Ectodermal cell (in vitro differentiated cells): ENCODE results near the gene ERC1.
"Not testable (repeated sequence)": the region's sequence is repeated elsewhere in the genome, so short reads cannot be mapped to it uniquely, and the experiment has no call there.

ENCODE experiments used
- H3K27ac ChIP-seq: 2 replicates; pipeline ENCODE4 v1.7.0; 2013; ENCODE audit warnings: mild to moderate bottlenecking, low read depth, low read length; ENCODE audit not compliant: insufficient read depth, poor library complexity, severe bottlenecking
- H3K27me3 ChIP-seq: 2 replicates; pipeline ENCODE4 v1.7.0; 2013; ENCODE audit warnings: mild to moderate bottlenecking, low read length; ENCODE audit not compliant: insufficient read depth, control insufficient read depth, poor library complexity, severe bottlenecking
- H3K36me3 ChIP-seq: one replicate; pipeline ENCODE4 v1.7.0; 2013; ENCODE audit warnings: low read length; ENCODE audit not compliant: control insufficient read depth, insufficient read depth
- H3K4me1 ChIP-seq: one replicate; pipeline ENCODE4 v1.7.0; 2013; ENCODE audit warnings: low read length; ENCODE audit not compliant: control insufficient read depth, insufficient read depth
- H3K4me3 ChIP-seq: 2 replicates; pipeline ENCODE4 v1.7.0; 2013; ENCODE audit warnings: low read depth, low read length, control low read depth; ENCODE audit not compliant: insufficient read depth
- H3K9me3 ChIP-seq: 2 replicates; pipeline ENCODE4 v1.7.0; 2013; ENCODE audit warnings: mild to moderate bottlenecking, low read length, moderate library complexity; ENCODE audit not compliant: control insufficient read depth
- WGBS, 2 experiments: methylation state at CpG; one replicate each; pipeline ENCODE4 v1.1.7; 2013; ENCODE audit warnings: missing lambda C conversion rate in 2 of 2; 5-methylcytosine and 5-hydroxymethylcytosine counted together

The ERC1 gene

DNA sequence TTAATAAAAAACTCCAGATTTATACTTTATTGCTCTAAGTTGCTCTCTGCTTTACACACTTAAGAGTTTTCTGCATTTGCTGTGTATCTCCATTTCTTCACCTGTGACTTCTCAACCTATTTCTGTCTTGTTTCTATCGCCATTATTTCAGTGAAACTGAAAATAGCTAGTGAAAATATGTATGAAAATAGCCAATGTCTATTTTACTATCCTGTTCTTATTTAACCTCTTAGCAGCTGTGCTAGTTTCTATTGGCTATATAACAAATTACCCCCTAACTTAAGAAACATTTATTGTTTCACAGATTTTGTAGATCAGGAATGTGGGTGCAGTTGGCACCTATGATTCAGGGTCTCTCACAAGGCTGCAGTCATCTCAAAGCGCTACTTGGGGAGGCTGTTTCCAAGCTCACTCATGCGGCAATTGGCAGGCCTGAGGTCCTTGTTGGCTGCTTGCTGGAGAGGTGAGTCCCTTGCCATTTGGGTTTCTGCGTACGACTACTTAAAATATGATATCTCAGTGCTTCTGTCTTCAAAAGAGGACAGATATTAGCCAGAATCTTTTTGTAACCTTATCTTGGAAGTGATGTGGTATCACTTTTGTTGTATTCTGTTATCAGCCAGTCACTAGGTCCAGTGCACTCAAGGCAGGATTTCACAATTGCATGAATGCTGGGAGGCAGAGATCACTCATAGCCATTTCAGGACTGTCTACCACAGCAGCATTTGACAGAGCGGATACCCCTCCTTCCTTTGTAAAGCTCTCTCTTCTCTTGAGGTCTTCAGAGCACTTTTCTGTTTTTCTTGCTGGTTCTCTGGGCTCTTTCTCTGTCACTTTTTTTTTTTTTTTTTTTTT, 7.2 kb downstream of the ERC1 start:
- Histone ChIP-seq H3K9me3 (no peaks in the 10 kb centered on the region), H3K4me3 (no peak overlapping the region), H3K4me1 (peaks cover under 1% of the 10 kb centered on the region), H3K27me3 (no peaks in the 10 kb centered on the region), H3K36me3 (no peaks in the 10 kb centered on the region), H3K27ac (no peak overlapping the region)
- WGBS, 2 experiments, result 94 to 97% methylated on average over 5 to 6 of the region's 6 CpGs

DNA sequence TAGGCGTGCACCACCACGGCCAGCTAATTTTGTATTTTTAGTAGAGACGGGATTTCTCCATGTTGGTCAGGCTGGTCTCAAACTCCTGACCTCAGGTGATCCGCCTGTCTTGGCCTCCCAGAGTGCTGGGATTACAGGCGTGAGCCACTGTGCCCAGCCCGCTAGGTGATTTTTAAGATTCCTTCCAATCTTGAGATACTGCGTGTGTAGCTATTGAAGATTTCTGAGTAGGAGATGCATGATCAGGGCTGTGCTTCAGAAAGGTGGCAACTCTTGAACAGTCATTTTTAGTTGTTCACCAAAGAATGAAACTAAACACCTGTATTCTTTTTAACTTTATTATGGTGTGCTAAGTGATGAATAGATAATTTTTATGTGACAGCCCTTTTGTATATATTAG, 8.7 kb downstream of the ERC1 start:
- not testable (repeated sequence) for H3K4me3 ChIP-seq, H3K27ac ChIP-seq, H3K36me3 ChIP-seq, H3K9me3 ChIP-seq, H3K27me3 ChIP-seq, H3K4me1 ChIP-seq
- 90 to 92% methylated on average over 7 of the region's 7 CpGs for WGBS, 2 experiments

DNA sequence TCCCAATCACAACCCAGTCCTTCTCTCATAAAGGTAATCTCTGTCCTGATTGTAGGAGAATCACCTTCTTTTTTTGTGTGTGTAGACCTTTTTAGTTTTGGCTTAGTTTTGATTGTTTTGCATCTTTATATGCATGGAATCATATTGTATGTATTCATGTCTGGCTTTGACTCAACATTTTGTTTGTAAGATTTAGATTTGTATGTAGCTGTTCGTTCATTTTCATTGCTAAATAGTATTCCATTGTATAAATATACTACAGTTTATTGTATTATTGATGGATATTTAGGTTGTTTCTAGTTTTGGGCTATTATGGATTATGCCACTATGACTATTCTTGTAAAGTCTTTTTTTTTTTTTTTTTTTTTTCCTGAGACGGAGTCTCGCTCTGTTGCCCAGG, 10.5 kb downstream of the ERC1 start:
- Histone ChIP-seq H3K27me3 (no peaks in the 10 kb centered on the region), H3K36me3 (no peaks in the 10 kb centered on the region)
- WGBS, 2 experiments, result 92 to 100% methylated on average over 2 of the region's 3 CpGs

DNA sequence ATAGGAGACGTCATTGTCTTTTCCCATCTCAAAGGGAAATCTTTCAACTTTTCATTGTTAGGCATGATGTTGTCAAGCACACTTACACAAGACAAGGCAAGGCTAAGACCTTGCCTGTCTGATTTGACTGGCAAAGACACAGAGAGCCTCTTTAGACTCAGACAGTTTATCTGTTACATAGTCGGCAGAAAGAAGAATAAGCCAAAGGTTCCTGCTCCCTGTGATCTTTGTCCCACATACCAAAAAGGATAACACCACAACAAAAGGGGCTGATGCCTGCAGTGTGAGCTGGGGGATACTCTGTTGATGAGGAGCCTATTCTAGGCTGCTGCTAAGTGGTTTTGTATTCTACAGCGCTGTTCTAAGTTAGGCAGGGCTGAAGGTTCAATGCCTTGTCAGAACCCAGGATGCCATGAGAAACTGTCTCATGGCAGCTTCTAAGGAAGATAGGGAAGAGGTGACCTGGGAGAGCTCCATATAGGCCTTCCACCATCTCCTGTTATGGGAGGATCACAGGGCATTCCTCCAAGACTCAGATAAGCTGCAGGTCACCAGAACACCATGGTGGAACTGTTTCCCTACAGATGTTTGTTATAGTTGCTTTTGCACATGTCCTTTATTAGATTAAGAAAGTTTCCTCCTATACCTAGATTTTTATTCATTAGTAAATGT, 12.7 kb downstream of the ERC1 start:
- 17 to 27% methylated on average over 2 to 3 of the region's 3 CpGs for WGBS, 2 experiments
- no peaks in the 10 kb centered on the region for H3K9me3 ChIP-seq
- peak overlapping the region; percentile 64 for H3K27ac ChIP-seq
- peaks cover 9% of the 10 kb centered on the region for H3K4me1 ChIP-seq
- no peak overlapping the region for H3K4me3 ChIP-seq
- no peaks in the 10 kb centered on the region for H3K36me3 ChIP-seq
- no peaks in the 10 kb centered on the region for H3K27me3 ChIP-seq

More for the DNA sequence above, 10.5 kb downstream of the ERC1 start:
- H3K4me3 ChIP-seq, result no peak overlapping the region
- peaks cover 9% of the 10 kb centered on the region for H3K4me1 ChIP-seq
- H3K9me3 ChIP-seq, result no peaks in the 10 kb centered on the region
- H3K27ac ChIP-seq, result no peak overlapping the region

DNA sequence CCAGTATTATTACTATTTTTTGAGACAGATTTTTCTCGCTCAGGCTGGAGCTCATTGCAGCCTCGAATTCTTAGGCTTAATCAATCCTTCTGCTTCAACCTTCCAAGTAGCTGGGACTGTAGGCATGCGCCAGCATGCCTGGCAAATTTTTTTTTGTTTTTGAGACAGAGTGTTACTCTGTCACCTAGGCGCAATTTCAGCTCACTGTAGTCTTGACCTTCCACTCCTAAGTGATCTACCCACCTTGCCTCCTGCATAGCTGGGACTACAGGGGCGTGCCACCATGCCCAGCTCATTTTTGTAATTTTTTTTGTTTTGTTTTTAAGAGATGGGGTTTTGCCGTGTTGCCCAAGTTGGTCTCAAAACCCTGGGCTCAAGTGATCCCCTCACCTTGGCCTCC, 15.2 kb downstream of the ERC1 start:
- 93 to 94% methylated on average over 6 of the region's 6 CpGs for WGBS, 2 experiments
- Histone ChIP-seq H3K27ac (no peak overlapping the region), H3K27me3 (no peaks in the 10 kb centered on the region), H3K36me3 (no peaks in the 10 kb centered on the region), H3K4me3 (no peak overlapping the region), H3K4me1 (peaks cover 9% of the 10 kb centered on the region), H3K9me3 (no peaks in the 10 kb centered on the region)

- no peaks in the 10 kb centered on the region for H3K36me3 ChIP-seq
- peaks cover 9% of the 10 kb centered on the region for H3K4me1 ChIP-seq
- H3K4me3 ChIP-seq, result no peak overlapping the region
- no peaks in the 10 kb centered on the region for H3K9me3 ChIP-seq
- 96 to 100% methylated on average over 2 of the region's 2 CpGs for WGBS, 2 experiments
- H3K27ac ChIP-seq, result no peak overlapping the region
- no peaks in the 10 kb centered on the region for H3K27me3 ChIP-seq
Measured at GRCh38 chr12:1007276-1007675, 16.3 kb downstream of the ERC1 start.

GRCh38 chr12:1007994-1008393, 17.0 kb downstream of the ERC1 start:
- H3K4me3 ChIP-seq, result no peak overlapping the region
- no peaks in the 10 kb centered on the region for H3K27me3 ChIP-seq
- H3K36me3 ChIP-seq, result no peaks in the 10 kb centered on the region
- H3K9me3 ChIP-seq, result no peaks in the 10 kb centered on the region
- WGBS, 2 experiments, result 93 to 95% methylated on average over 5 to 6 of the region's 7 CpGs
- no peak overlapping the region for H3K27ac ChIP-seq
- peaks cover 9% of the 10 kb centered on the region for H3K4me1 ChIP-seq

DNA sequence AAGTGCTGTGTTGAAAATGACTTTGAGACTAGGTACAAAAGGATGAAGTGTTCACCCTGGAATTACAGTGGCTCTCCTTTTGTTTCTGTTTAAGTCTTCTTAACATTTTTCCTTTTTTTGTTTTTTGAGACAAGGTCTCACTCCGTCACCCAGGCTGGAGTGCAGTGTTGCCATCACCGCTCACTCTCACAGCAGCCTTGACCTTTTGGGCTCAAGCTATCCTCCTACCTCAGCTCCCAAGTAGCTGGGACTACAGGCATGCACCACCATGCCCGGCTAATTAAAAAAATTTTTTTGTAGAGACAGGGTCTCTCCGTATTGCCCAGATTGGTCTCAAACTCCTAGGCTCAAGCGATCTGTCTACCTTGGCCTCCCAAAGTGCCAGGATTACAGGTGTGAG, 20.1 kb downstream of the ERC1 start:
- Histone ChIP-seq H3K36me3 (no peaks in the 10 kb centered on the region), H3K9me3 (no peaks in the 10 kb centered on the region), H3K4me1 (no peaks in the 10 kb centered on the region), H3K27ac (no peak overlapping the region), H3K4me3 (no peak overlapping the region), H3K27me3 (no peaks in the 10 kb centered on the region)
- 92% methylated on average over 5 of the region's 5 CpGs for WGBS, 2 experiments

- no peaks in the 10 kb centered on the region for H3K27me3 ChIP-seq
- H3K27ac ChIP-seq, result no peak overlapping the region
- no peaks in the 10 kb centered on the region for H3K36me3 ChIP-seq
- H3K4me1 ChIP-seq, result no peaks in the 10 kb centered on the region
- no peaks in the 10 kb centered on the region for H3K9me3 ChIP-seq
- 93 to 94% methylated on average over 10 of the region's 10 CpGs for WGBS, 2 experiments
- no peak overlapping the region for H3K4me3 ChIP-seq
Measured at GRCh38 chr12:1013618-1014489, 22.8 kb downstream of the ERC1 start.

DNA sequence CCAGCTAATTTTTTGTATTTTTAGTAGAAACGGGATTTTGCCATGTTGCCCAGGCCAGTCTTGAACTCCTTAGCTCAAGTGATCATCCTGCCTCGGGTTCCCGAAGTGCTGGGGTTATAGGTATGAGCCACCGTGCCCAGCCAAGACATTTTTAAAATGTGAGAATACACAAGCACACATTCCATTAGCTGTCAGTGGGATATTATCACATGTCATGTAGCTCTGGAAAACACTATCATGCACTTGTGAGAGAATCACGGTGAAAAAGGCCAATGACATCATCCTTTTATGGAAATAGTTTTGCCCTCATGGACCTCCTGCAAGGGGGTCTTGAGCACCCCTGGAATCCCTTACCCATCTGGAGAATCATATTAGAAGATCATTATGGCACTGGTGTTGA, 28.3 kb downstream of the ERC1 start:
- no peak overlapping the region for H3K4me3 ChIP-seq
- no peaks in the 10 kb centered on the region for H3K9me3 ChIP-seq
- WGBS, 2 experiments, result 92 to 97% methylated on average over 5 of the region's 5 CpGs
- no peaks in the 10 kb centered on the region for H3K4me1 ChIP-seq
- no peaks in the 10 kb centered on the region for H3K36me3 ChIP-seq
- no peak overlapping the region for H3K27ac ChIP-seq
- H3K27me3 ChIP-seq, result no peaks in the 10 kb centered on the region
